Immature natural killer cell (primary cell): ENCODE data around the gene DBNL. TPM values are rescaled to one million over a fixed set of nuclear protein-coding genes. Genes with fewer than 3 reads are reported as not detected.

Experiments
- DNase-seq, 3 donors: peaks; one replicate each; pipeline ENCODE4 v3.0.0; 2022; ENCODE audit warnings: mixed read lengths in 1 of 3
- H3K27ac Mint-ChIP-seq, 6 donors: one replicate each; pipeline ENCODE4 v1.8.0; 2020; ENCODE audit warnings: mixed read lengths in 6 of 6, mild to moderate bottlenecking in 5 of 6, inconsistent platforms in 4 of 6, moderate library complexity in 3 of 6
- H3K27me3 Mint-ChIP-seq, 3 donors: one replicate each; pipeline ENCODE4 v1.8.0; 2020 to 2021; ENCODE audit warnings: low read depth in 3 of 3, mild to moderate bottlenecking in 3 of 3, mixed read lengths in 3 of 3, moderate library complexity in 3 of 3, inconsistent platforms in 1 of 3
- H3K36me3 Mint-ChIP-seq, 3 donors: one replicate each; pipeline ENCODE4 v1.8.0; 2020; ENCODE audit warnings: mixed read lengths in 3 of 3, inconsistent platforms in 2 of 3, mild to moderate bottlenecking in 2 of 3
- H3K4me1 Mint-ChIP-seq, 2 donors: one replicate each; pipeline ENCODE4 v1.8.0; 2020; ENCODE audit warnings: inconsistent platforms in 2 of 2, mild to moderate bottlenecking in 2 of 2, mixed read lengths in 2 of 2, moderate library complexity in 1 of 2
- H3K4me3 Mint-ChIP-seq, 5 donors: one replicate each; pipeline ENCODE4 v1.8.0; 2020; ENCODE audit warnings: mild to moderate bottlenecking in 5 of 5, mixed read lengths in 5 of 5, inconsistent platforms in 3 of 5, moderate library complexity in 3 of 5
- H3K9me3 Mint-ChIP-seq, 6 donors: one replicate each; pipeline ENCODE4 v1.8.0; 2020; ENCODE audit warnings: mild to moderate bottlenecking in 6 of 6, mixed read lengths in 6 of 6, inconsistent platforms in 4 of 6, moderate library complexity in 3 of 6
- polyA plus RNA-seq, 3 donors: library from polyadenylated mRNA; unstranded; fragments of 300-500 nt; fragmentation: Illumina TruSeq; gene quantifications; one replicate each; pipeline ENCODE4 v1.2.3, GENCODE V29; 2021

Gene DBNL
- polyA plus RNA-seq, 3 donors from 2014 or later, result 237 to 306 (median 285) TPM

DNA sequence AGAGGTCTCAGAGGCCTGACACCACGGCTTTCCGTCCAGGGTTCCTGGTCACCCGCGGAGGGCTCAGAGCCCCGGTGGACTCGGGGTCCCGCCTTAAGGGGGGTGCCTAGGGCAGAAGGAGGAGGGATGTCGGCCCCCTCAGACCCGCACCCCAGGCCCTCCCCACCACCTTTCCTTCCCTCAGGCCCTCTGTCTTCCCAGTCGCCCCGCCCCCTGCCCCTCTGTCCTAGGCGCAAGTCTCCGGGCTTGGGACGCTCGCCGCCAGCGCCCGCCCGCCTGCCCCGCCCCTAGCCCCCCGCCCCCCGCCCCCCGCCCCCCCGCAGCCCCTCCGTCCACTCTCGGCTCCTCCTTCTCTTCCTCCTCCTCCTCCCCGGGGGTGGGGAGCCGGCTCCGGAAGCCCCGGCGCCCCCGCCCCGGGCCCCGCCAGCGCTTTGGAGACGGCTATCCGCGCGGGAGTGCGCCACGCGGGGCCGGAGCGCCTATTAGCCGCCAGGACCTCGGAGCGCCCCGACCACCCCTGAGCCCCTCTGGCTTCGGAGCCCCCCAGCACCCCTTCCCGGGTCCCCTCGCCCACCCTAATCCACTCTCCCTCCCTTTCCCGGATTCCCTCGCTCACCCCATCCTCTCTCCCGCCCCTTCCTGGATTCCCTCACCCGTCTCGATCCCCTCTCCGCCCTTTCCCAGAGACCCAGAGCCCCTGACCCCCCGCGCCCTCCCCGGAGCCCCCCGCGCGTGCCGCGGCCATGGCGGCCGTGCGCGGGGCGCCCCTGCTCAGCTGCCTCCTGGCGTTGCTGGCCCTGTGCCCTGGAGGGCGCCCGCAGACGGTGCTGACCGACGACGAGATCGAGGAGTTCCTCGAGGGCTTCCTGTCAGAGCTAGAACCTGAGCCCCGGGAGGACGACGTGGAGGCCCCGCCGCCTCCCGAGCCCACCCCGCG lies 59.7 kb downstream of the DBNL start, which contains the start of gene AEBP1:
AEBP1 (plus strand) TSS at position 423 of the 937 bp plus-strand sequence; CDS start at position 744, 321 bp downstream.
- H3K27ac Mint-ChIP-seq, result peak within 1 kb of the TSS in 1 of 6 donors; percentile 40
- H3K4me3 Mint-ChIP-seq, result peak within 1 kb of the TSS; percentile 61 to 73 (median 69)
- no peaks in the 10 kb centered on the region for H3K36me3 Mint-ChIP-seq
- DNase-seq, result peak; percentile 22 to 26 (median 25)
- H3K27me3 Mint-ChIP-seq, result peaks cover 0 to 11% (median 9%) of the 10 kb centered on the region in 3 donors
- peaks cover 0 to 12% of the 10 kb centered on the region in 2 donors for H3K4me1 Mint-ChIP-seq
- no peaks in the 10 kb centered on the region for H3K9me3 Mint-ChIP-seq

DNA sequence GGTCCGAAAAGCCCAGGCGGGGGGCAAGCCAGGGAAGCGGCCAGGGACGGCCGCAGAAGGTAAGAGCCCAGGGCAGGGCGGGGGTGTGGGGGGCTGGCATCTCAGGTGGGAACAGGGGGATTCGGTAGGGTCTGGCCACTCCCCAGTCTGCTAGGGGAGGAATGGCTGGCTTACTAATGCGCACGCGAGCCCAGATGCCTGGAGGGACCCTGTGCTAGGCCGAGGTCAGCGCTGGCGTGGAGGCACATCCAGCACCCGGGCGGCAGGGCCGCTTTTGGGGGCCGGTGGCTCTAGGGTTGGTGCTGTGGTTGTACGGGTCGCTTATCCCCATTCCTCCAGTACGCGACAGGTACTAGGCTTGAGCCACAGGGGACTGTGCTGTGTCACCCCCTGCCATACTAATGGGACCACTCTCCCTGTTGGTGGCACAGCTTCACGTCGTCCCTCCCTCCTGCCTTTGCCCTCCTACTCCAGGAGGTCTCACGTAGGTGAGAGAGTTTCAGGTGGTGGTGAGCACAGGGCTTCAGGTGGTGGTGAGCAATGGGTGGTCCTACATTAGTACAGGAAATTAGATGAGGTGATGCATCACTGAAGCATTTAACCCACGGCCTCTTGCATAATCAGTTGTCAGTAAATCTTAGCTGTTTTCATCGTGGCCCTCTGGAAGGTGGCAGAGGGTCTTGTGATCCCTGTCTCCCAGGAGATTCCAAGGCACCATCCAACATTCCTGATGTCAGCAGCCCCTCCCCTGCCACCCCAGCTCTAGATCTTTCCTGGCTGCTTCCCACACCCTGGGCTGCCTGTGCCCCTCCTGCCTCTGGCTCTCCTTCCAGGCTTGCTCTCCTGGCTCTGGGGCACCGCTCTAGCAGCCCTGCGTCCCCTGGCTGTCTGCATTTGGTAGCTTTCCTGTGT lies 60.6 kb downstream of the DBNL start:
- no peaks in the 10 kb centered on the region for H3K36me3 Mint-ChIP-seq
- peak overlapping the region; percentile 57 to 72 (median 69) for H3K4me3 Mint-ChIP-seq
- H3K27ac Mint-ChIP-seq, result no peak overlapping the region
- peaks cover 0 to 11% (median 6%) of the 10 kb centered on the region in 3 donors for H3K27me3 Mint-ChIP-seq
- H3K4me1 Mint-ChIP-seq, result peaks cover 0 to 12% of the 10 kb centered on the region in 2 donors
- DNase-seq, result no peak
- H3K9me3 Mint-ChIP-seq, result no peaks in the 10 kb centered on the region

DNA sequence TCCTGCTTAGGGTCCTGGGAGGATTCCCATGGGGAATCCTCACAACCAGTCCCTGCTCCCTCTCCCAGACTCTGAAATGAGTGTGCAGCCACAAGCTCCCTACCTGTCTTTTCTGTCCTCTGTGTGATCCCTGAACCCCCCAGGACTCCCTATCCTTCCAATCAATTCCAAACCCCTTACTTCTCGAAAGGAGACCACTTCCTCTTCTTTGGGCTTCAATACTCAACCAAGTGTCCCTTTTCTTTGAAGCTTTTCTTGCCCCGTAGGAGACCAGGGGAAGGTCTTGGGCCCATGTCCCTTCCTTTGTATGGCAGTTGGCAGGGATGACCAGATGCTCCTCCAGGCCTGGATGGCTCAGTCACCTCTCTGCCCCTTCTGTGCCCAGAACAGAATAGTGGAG lies 61.3 kb downstream of the DBNL start:
- Mint-ChIP-seq H3K9me3 (no peaks in the 10 kb centered on the region), H3K27ac (peak overlapping the region in 2 of 6 donors; percentile 40 to 76), H3K36me3 (no peaks in the 10 kb centered on the region), H3K4me3 (peak overlapping the region; percentile 51 to 70 (median 68)), H3K4me1 (peaks cover 0 to 12% of the 10 kb centered on the region in 2 donors), H3K27me3 (peaks cover 0 to 11% (median 4%) of the 10 kb centered on the region in 3 donors)
- DNase-seq, result no peak

DNA sequence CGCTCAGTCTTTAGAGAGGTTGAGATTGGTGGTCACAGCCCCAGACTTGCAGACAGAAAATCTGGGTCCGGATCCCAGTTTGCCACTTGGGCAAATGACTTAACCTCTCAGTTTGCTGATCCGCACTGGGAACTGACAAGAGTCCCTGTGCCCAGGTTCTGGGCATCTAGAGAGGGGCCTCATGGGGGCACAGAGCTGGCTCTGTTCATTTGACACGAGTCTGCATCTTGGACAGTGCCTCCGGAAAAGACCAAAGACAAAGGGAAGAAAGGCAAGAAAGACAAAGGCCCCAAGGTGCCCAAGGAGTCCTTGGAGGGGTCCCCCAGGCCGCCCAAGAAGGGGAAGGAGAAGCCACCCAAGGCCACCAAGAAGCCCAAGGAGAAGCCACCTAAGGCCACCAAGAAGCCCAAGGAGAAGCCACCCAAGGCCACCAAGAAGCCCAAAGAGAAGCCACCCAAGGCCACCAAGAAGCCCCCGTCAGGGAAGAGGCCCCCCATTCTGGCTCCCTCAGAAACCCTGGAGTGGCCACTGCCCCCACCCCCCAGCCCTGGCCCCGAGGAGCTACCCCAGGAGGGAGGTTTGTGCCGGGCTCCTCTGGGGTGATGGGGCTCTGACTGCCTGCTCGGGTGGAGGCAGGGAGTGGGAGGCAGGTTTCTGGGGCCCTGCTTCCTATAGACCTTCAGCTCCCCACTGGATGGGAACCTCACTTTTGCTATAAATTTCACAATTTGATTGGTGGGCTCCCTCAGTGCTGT lies 62.0 kb downstream of the DBNL start:
- peak overlapping the region in 1 of 5 donors; percentile 68 for H3K4me3 Mint-ChIP-seq
- DNase-seq, result no peak
- no peaks in the 10 kb centered on the region for H3K9me3 Mint-ChIP-seq
- no peaks in the 10 kb centered on the region for H3K36me3 Mint-ChIP-seq
- peaks cover 0 to 11% (median 4%) of the 10 kb centered on the region in 3 donors for H3K27me3 Mint-ChIP-seq
- H3K27ac Mint-ChIP-seq, result no peak overlapping the region
- peaks cover 0 to 12% of the 10 kb centered on the region in 2 donors for H3K4me1 Mint-ChIP-seq

DNA sequence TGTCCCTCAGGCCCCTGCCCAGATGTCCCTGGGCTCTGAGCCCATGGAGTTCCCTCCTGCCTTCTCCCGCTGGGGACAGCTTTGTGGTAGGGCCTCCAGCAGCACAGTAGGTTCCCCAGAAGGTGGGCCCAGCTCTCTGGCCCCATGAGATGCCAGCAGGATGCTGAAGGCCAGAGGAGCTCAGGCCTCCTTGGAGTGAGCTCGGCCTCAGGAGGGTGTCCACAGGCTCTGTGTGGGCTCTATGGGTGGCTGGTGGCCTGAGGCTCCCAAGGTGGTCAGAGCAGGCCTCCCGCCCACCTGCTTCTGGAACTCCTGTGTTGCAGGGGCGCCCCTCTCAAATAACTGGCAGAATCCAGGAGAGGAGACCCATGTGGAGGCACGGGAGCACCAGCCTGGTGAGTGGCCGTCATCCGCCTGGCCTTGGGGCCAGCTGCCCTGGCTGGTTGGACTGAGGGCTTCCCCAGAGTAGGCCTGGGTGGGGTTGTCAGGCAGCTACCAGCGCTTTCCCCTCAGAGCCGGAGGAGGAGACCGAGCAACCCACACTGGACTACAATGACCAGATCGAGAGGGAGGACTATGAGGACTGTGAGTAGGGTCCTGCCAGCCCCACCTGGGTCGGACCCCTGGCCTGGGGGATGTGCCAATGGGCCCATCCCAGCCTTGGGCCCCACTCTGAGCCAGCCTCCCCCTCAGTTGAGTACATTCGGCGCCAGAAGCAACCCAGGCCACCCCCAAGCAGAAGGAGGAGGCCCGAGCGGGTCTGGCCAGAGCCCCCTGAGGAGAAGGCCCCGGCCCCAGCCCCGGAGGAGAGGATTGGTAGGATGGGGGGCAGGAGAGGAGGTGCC lies 62.8 kb downstream of the DBNL start:
- Mint-ChIP-seq H3K36me3 (no peaks in the 10 kb centered on the region), H3K4me1 (peaks cover 0 to 12% of the 10 kb centered on the region in 2 donors), H3K9me3 (no peaks in the 10 kb centered on the region), H3K4me3 (no peak overlapping the region), H3K27ac (no peak overlapping the region), H3K27me3 (peaks cover 0 to 11% (median 4%) of the 10 kb centered on the region in 3 donors)
- no peak for DNase-seq

DNA sequence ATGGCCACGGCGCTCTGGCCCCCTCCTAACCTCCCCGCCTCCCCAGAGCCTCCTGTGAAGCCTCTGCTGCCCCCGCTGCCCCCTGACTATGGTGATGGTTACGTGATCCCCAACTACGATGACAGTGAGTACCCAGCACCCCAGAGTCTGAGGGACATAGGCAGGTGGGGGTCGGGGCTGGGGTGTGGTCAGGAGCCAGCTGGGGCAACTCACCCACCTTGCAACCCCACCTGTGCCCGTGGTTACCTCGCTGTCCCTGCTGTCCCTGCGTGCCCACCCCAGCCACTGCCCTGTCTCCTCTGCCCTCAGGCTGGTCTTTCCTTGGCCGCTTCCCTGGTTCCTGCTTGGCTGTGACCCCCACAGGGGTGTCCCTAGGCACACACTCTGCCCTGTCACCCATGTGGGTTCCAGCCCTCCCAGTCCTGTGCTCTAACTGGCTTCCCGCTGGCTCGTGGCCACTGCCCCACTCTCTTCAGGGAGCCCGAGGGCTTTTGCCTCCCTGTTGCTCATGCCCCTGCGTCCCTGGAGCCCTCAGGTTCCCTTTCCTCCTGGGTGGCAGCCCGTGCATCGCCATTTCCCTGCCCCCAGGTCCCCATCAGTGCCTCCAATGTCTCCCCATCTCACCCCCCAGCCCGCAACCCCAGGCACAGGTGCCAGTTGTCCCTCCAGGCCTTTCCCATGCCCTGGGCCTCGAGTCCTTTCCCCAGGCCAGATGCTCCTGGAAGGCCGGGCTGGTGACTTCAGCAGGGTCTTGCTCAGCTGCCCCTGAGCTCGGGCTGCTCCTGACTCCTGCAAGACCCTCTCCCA lies 63.7 kb downstream of the DBNL start:
- H3K9me3 Mint-ChIP-seq, result no peaks in the 10 kb centered on the region
- no peak for DNase-seq
- no peak overlapping the region for H3K27ac Mint-ChIP-seq
- peaks cover 0 to 11% of the 10 kb centered on the region in 2 donors for H3K4me1 Mint-ChIP-seq
- peaks cover 0 to 9% (median 4%) of the 10 kb centered on the region in 3 donors for H3K27me3 Mint-ChIP-seq
- H3K36me3 Mint-ChIP-seq, result no peaks in the 10 kb centered on the region
- H3K4me3 Mint-ChIP-seq, result no peak overlapping the region

DNA sequence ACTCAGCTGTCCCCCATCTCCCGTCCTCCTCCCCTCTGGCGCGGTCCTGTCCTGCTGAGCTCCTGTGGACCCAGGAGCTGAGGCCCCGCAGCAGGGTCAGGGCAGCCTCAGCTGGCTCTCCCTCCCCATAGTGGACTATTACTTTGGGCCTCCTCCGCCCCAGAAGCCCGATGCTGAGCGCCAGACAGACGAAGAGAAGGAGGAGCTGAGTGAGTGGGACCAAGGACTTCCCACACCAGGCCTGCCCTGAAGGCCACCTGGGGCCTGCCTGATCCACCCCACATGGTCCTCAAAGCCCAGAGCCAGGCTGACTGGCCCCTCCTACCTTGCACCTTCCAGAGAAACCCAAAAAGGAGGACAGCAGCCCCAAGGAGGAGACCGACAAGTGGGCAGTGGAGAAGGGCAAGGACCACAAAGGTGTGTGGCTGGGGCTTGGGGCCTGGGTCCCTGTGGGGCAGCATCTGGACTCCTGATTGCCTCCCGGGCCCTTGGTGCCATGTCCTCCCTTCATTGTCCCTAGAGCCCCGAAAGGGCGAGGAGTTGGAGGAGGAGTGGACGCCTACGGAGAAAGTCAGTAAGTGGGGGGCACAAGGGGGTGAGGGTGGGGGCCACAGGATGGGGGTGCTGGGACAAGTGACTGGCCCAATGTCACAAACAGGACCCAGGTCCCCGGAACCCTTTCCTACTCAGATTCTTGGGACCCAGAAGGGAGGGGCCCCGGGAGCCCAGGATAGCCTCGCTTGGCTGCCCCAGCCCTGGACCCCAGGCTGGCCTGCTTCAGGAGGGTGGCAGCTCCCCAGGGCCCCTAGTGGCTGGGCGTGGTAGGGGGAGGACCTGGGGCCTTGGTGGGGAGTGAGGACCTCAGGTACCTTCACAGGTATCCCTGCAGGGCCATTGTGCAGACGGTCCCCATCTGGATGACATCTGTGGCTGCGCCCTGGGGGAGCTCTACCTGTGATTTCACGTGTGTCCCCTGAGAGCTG lies 64.6 kb downstream of the DBNL start:
- Mint-ChIP-seq H3K27ac (no peak overlapping the region), H3K4me3 (no peak overlapping the region), H3K27me3 (peaks cover 0 to 9% (median 4%) of the 10 kb centered on the region in 3 donors), H3K36me3 (no peaks in the 10 kb centered on the region), H3K4me1 (peaks cover 0 to 9% of the 10 kb centered on the region in 2 donors), H3K9me3 (no peaks in the 10 kb centered on the region)
- DNase-seq, result no peak

DNA sequence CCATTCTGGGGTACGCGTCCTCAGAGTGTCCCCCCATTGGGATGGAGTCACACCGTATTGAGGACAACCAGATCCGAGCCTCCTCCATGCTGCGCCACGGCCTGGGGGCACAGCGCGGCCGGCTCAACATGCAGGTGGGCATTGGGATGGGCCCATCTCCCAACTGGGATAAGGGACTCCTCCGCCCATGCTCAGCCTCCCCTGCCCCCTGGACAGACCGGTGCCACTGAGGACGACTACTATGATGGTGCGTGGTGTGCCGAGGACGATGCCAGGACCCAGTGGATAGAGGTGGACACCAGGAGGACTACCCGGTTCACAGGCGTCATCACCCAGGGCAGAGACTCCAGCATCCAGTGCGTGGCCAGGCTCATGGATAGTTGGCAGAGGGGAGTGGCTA lies 65.5 kb downstream of the DBNL start:
- no peaks in the 10 kb centered on the region for H3K9me3 Mint-ChIP-seq
- H3K27ac Mint-ChIP-seq, result no peak overlapping the region
- H3K4me1 Mint-ChIP-seq, result peaks cover 0 to 6% of the 10 kb centered on the region in 2 donors
- H3K27me3 Mint-ChIP-seq, result peaks cover 0 to 9% (median 4%) of the 10 kb centered on the region in 3 donors
- DNase-seq, result no peak
- no peaks in the 10 kb centered on the region for H3K36me3 Mint-ChIP-seq
- no peak overlapping the region for H3K4me3 Mint-ChIP-seq

DNA sequence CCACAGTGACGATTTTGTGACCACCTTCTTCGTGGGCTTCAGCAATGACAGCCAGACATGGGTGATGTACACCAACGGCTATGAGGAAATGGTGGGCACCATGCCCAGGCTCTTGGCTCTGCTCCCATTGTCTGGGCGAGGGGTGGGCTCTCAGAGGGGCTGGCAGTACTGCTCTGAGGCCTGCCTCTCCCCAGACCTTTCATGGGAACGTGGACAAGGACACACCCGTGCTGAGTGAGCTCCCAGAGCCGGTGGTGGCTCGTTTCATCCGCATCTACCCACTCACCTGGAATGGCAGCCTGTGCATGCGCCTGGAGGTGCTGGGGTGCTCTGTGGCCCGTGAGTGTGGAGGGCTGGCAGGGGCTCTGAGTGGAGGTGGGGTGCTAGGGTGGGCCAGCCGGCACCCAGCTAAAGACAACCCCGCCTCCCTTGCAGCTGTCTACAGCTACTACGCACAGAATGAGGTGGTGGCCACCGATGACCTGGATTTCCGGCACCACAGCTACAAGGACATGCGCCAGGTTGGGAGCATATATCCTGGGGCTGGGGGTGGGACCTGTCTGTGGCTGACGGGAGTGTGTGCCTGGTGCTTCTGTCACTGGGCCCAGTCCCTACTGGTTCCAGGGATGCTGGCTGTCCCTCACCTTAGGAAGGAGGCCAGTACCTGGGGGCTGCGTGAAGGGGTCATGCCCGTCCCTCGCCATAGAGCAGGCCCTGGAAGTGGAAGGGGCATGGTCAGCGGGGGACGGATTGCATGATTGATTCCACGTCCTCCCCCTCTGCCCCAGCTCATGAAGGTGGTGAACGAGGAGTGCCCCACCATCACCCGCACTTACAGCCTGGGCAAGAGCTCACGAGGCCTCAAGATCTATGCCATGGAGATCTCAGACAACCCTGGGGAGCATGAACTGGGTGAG lies 66.5 kb downstream of the DBNL start:
- DNase-seq, result no peak
- Mint-ChIP-seq H3K4me3 (no peak overlapping the region), H3K27me3 (peaks cover 0 to 2% (median 0%) of the 10 kb centered on the region in 3 donors), H3K4me1 (no peaks in the 10 kb centered on the region), H3K27ac (no peak overlapping the region), H3K36me3 (no peaks in the 10 kb centered on the region), H3K9me3 (no peaks in the 10 kb centered on the region)
